HG02981 (cell line): ENCODE data around the gene DLG1.

Experiments
- ATAC-seq: cut with Tn5 transposase; IDR thresholded peaks from one replicate; pipeline ENCODE4 v1.9.1; 2021; ENCODE audit warnings: mild to moderate bottlenecking, moderate library complexity; ENCODE audit not compliant: unreplicated experiment

Gene DLG1

GRCh38 chr3:197183582-197183981 is 114.8 kb downstream of the DLG1 start:
- no peak for ATAC-seq

DNA sequence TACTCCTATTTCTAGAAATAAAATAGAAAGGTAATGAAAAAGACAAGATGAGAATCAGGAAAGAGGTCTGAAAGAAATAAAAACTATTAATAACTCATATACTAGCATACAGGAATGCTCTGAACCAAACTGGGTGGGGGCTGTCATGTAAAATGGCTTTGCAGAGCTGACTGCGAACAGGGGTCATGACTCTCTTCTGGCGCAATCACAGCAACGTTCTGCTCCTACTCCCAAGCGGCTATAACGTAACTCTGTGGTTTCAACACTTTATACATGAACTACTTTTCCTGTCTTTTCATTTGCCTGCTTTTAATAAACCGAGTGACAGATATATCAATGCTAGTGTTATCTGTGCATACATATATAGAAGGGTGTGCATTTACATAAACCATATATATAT is 116.7 kb downstream of the DLG1 start:
- ATAC-seq, result no peak

DNA sequence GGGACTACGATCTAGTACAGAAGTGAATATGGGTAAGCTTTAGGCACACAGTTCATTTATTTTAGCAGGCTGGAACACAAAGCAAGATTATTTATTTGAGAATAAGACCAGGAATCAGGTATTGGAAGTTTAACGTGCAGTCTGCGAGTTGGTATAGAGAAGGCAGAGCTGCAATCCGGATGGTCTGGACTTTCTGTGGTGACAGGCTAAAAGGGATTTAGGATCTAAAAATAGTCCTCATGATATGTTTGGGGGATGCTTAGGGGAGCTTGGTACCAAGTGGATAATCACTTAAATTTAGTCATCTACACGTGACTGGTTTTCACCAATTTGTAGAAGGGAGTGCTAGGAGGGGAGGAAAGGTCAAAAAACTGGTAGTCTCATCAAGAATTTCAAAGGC is 119.4 kb downstream of the DLG1 start:
- ATAC-seq, result no peak

GRCh38 chr3:197175503-197175902 is 122.9 kb downstream of the DLG1 start:
- ATAC-seq, result no peak

DNA sequence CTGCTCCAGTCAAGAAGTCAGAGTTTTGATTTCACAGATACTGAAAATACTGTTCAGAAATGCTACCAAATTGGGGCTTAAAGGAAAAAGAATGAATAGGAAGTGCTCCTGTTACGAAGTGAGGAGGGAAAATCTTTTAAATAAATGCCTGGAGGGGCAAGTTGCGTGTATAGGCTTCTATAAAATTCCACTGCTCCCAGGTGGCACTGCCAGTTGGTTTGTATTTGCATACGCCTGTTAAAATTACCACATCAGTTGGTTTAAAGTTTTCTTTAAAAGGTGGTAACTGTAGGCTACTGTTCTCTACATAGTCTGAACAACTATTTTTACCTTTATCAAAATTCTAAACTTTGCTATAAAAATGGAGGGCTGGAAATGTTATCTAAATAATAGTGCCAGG is 123.5 kb downstream of the DLG1 start:
- ATAC-seq, result no peak

DNA sequence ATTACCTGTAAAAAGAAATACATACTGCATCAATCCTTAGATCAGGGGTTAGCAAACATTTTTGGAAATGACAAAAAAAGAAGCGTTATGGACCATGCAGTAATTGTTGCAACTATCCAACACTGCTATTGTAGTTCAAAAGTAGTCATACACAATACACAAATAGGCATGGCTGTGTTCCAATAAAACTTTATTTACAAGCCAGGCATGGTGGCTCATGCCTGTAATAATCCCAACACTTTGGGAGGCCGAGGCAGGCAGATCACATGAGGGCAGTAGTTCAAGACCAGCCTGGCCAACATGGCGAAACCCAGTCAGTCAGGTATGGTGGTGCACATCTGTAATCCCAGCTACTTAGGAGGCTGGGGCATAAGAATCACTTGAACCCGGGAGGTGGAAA is 124.8 kb downstream of the DLG1 start:
- ATAC-seq, result no peak

GRCh38 chr3:197171481-197172067 is 126.8 kb downstream of the DLG1 start:
- ATAC-seq, result no peak

DNA sequence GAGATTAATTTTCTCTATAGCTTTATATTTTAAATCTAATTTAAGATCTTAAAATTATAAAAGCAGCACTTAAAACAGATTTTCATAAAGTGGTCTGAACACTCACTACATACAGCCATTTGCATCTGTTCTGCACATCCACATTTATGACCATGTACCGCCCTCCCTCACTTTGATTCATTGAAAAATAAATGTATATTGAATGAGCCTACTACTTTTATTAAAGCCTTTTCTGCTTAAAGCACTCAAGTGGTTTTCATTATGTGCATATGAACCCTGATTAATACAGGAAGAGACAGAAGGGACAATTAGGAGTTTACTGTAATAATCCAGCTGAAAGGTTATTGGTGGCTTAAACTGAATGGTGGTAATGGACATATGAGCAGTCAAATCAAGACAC is 129.4 kb downstream of the DLG1 start:
- no peak for ATAC-seq

- no peak for ATAC-seq
These were observed 129.8 kb downstream of the DLG1 start for GRCh38 chr3:197168606-197169005.

- no peak for ATAC-seq
These were observed 130.3 kb downstream of the DLG1 start for GRCh38 chr3:197168063-197168462.

DNA sequence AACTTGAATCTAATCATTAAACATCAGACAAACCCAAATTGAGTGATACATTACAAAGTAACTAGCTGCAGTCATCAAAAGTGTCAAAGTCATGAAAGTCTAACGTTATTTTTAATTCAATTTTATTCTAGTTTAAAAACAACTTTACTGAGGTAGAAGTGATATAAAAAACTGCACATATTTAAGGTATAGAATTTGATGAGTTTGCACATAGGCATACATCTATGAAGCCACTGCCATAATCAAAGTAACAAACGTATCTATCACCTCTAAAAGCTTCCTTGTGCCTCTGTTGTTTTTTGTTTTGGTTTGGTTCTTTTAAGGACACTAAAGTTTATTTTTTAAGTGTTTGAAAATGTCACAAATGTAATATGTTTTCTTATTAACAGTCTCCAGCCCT is 130.9 kb downstream of the DLG1 start:
- ATAC-seq, result no peak

- no peak for ATAC-seq
These were observed 132.5 kb downstream of the DLG1 start for GRCh38 chr3:197165890-197166289.

DNA sequence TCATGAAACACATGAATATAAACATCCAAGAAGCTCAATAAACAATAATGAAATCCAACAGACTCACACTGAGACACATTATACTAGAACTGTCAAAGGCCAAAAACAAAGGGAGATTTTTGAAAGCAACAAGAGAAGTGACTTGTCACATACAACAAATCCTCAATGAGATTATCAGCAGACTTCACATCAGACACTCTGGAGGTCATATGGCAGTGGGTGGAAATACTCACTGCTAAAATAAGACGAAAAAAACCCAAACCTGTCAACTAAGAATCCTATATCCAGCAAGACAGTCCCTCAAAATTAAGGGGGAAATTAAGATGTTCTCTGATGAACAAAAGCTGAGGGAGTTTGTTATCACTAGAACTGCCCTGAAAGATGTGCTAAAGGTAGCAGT is 143.4 kb downstream of the DLG1 start:
- no peak for ATAC-seq

DNA sequence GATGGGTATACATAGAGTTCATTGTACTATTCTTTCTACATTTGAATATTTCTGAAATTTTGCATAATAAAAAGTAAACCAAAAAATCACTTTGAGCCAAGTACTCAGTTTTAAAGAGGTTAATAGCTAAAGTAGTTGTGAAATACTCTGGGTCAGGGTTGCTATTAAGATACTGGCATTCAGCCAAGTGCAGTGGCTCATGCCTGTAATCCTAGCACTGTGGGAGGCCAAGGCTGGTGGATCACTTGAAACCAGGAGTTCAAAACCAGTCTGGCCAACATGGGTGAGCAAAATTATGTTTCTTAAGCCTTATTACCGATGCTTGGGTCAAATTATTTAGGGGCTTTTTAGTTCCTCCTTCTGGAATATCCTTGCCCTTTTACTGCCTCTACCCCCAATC is 146.8 kb downstream of the DLG1 start:
- no peak for ATAC-seq

- ATAC-seq, result no peak
These were observed 148.9 kb downstream of the DLG1 start for GRCh38 chr3:197149528-197149927.

DNA sequence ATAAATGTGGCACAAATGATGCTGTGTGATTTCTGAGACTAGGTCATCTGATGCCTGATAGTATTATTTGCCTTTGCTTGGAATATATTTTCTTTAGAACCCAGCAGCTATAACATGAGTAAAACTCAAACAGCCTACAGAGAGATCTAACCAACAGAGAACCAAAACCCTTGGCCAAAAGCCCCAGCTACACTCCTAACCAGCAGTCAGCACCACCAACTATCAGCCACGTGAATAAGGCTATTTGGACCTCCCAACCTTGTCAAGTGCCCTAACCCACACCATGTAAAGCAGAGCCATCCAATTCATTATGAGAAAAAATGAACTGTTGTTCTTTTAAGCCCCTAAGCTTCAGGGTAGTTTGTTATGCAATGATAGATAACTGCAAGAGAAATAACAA is 154.2 kb downstream of the DLG1 start:
- no peak for ATAC-seq

- ATAC-seq, result no peak
These were observed 158.8 kb downstream of the DLG1 start for GRCh38 chr3:197139586-197139985.

GRCh38 chr3:197137751-197138150 is 160.7 kb downstream of the DLG1 start:
- no peak for ATAC-seq

DNA sequence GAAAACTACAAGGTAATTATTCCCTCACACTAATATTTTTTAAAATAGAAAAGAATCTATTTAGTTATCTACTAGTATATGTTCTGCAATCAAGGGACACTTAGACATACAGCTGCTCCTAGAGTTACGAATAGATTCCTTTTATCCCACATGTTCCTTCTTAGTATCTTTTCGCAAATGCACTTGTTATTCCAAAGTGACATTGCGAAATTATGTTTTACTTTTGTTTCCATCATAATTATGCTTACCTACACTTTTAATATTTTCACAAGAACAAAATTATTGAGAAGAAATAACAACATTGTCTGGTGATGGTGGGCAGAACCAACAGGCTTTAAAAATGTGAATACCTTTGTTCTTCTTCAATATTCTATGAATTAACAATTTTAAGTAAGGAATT is 161.7 kb downstream of the DLG1 start:
- no peak for ATAC-seq

- no peak for ATAC-seq
These were observed 163.2 kb downstream of the DLG1 start for GRCh38 chr3:197135212-197135611.

DNA sequence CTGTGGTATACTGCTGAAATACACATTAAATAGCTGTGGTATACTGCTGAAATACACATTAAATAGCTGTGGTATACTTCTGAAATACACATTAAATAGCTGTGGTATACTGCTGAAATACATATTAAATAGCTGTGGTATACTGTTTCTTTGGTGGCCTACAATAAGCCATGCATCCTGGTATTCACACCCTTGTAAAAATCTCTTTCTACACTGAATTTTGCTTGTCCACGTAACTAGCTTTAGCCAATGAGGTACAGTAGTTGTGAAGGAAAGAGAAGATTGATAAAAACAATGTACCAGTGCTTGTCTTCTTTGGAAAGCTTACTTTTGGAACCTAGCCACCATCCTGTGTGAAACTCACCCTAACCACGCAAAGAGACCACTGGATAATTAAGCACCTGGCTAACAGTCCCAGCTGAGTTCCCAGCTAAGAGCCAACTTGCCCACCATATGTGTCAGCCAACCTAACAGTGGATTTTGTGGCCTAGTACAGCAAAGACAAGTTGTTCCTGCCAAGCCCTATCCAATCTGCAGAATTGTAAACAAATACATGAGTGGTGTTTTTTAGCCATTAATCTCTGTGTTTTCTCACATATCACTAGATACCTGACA is 165.4 kb downstream of the DLG1 start:
- ATAC-seq, result no peak

DNA sequence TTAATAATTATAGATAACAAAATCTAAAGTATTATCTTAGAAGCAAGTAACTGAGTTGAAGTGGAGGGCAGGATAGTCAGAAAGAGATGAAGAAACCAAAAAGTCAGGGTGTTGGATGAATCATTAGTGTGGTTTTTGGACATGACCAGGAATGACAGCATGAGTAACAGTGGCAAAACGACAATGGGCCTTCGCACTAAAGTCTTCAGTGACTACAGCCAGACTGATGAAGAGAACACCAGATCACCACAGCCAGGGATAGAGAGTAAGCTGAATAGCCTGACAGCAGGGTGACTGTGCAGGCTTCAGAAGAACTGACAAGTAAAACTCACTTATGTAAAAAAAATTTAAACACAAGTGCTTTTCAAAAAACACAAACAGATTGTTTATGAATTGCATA is 172.8 kb downstream of the DLG1 start:
- ATAC-seq, result no peak

- ATAC-seq, result no peak
These were observed 173.7 kb downstream of the DLG1 start for GRCh38 chr3:197124713-197125112.
